Neural progenitor cell (in vitro differentiated cells): ENCODE measurements around the gene GREM2. TPM values are rescaled to one million over a fixed set of nuclear protein-coding genes. Genes with fewer than 3 reads are reported as not detected.

Experiments used
- DNase-seq: peaks from one replicate; pipeline ENCODE4 v3.0.0-alpha.2; 2016; ENCODE audit warnings: low spot score
- H2AFZ ChIP-seq: fragments of 200-600 bp; sonication (generic); replicated peaks from 2 replicates; pipeline ENCODE4 v1.6.1; 2016; ENCODE audit warnings: antibody characterized with exemption
- H3F3A ChIP-seq: fragments of 200-600 bp; sonication (generic); 2 replicates; pipeline ENCODE4 v1.6.1; 2016; ENCODE audit warnings: antibody characterized with exemption, low read depth
- H3K27ac ChIP-seq: fragments of 200-600 bp; sonication (generic); 2 replicates; pipeline ENCODE4 v1.5.1; 2016; ENCODE audit warnings: mild to moderate bottlenecking
- H3K27me3 ChIP-seq: fragments of 200-600 bp; sonication (generic); 2 replicates; pipeline ENCODE4 v1.6.1; 2016; ENCODE audit warnings: mild to moderate bottlenecking, moderate library complexity
- H3K36me3 ChIP-seq: fragments of 200-600 bp; sonication (generic); 2 replicates; pipeline ENCODE4 v1.5.1; 2016
- H3K4me1 ChIP-seq: fragments of 200-600 bp; sonication (generic); 2 replicates; pipeline ENCODE4 v1.6.1; 2016; ENCODE audit warnings: mixed run types
- H3K4me2 ChIP-seq: fragments of 200-600 bp; sonication (generic); 2 replicates; pipeline ENCODE4 v1.6.1; 2016
- H3K4me3 ChIP-seq: fragments of 200-600 bp; sonication (generic); 2 replicates; pipeline ENCODE4 v1.5.1; 2016
- H3K79me2 ChIP-seq: fragments of 200-600 bp; sonication (generic); 2 replicates; pipeline ENCODE4 v1.6.1; 2016; ENCODE audit warnings: low read depth
- H3K9ac ChIP-seq: fragments of 200-600 bp; sonication (generic); 2 replicates; pipeline ENCODE4 v1.6.1; 2016
- H3K9me3 ChIP-seq: fragments of 200-600 bp; sonication (generic); 2 replicates; pipeline ENCODE4 v1.5.1; 2016; ENCODE audit warnings: low read depth
- H4K20me1 ChIP-seq: fragments of 200-600 bp; sonication (generic); 2 replicates; pipeline ENCODE4 v1.6.1; 2016; ENCODE audit warnings: low read depth
- H3K27ac Mint-ChIP-seq: 3 replicates; pipeline ENCODE4 v1.8.0; 2021; ENCODE audit warnings: mixed read lengths
- H3K27me3 Mint-ChIP-seq: 2 replicates; pipeline ENCODE4 v1.8.0; 2022; ENCODE audit warnings: low read depth, mild to moderate bottlenecking, inconsistent platforms, moderate library complexity, mixed read lengths; ENCODE audit not compliant: insufficient read depth
- H3K36me3 Mint-ChIP-seq: 3 replicates; pipeline ENCODE4 v1.8.0; 2021; ENCODE audit warnings: mixed read lengths
- H3K4me1 Mint-ChIP-seq: 3 replicates; pipeline ENCODE4 v1.8.0; 2021; ENCODE audit warnings: mixed read lengths
- H3K4me3 Mint-ChIP-seq: 3 replicates; pipeline ENCODE4 v1.8.0; 2021; ENCODE audit warnings: mild to moderate bottlenecking, moderate library complexity, mixed read lengths
- H3K9me3 Mint-ChIP-seq: 3 replicates; pipeline ENCODE4 v1.8.0; 2020; ENCODE audit warnings: mixed read lengths
- EZH2 ChIP-seq: fragments of 200-600 bp; sonication (generic); IDR thresholded peaks from 2 replicates; pipeline ENCODE4 v1.6.1; 2017; ENCODE audit warnings: antibody characterized with exemption, mild to moderate bottlenecking, moderate library complexity
- EZH2phosphoT487 ChIP-seq: fragments of 200-600 bp; sonication (generic); IDR thresholded peaks from 2 replicates; pipeline ENCODE4 v1.6.1; 2017; ENCODE audit warnings: antibody characterized with exemption
- total RNA-seq: library from RNA; depleted of rRNA; stranded (reverse); fragments of >200 nt; gene quantifications from 2 replicates; pipeline ENCODE4 v1.2.3, GENCODE V29; 2015; ENCODE audit warnings: low replicate concordance
- TF ChIP-seq, protein P1 (sequence below): fragments of 200-600 bp; sonication (generic); IDR thresholded peaks from 2 replicates; pipeline ENCODE4 v1.5.1; 2017; ENCODE audit warnings: antibody characterized with exemption, mild to moderate bottlenecking

Gene GREM2
- total RNA-seq, 1 donor from 2014 or later, result not detected

DNA sequence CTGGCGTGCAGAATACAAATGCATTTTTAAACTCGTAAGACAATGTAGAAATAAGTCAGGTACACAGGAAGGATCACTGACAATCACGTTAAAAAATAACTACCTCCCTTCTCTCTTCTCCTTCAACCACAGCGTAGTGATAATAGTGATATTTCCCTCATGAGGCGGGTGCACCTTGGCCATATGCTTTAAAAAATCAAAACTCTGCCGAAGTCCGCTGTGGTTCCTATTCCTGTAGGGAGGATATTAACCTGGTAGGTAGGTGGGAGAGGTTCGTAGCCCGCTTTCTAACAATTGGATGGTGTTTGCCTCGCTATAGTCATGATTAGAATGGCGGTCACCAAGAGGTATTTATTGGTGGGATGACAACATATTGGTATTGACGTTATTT, 732 bp downstream of the GREM2 start:
- Histone ChIP-seq H2AFZ (no peak overlapping the region), H3K4me3 (peak overlapping the region; percentile 61), H3F3A (peaks cover 3% of the 10 kb centered on the region), H3K4me1 (peaks cover 3% of the 10 kb centered on the region), H4K20me1 (no peaks in the 10 kb centered on the region), H3K36me3 (no peaks in the 10 kb centered on the region), H3K4me2 (peak overlapping the region; percentile 95), H3K27ac (no peak overlapping the region), H3K9me3 (no peaks in the 10 kb centered on the region), H3K79me2 (no peaks in the 10 kb centered on the region), H3K27me3 (peaks cover 42% of the 10 kb centered on the region), H3K9ac (no peak overlapping the region)
- Mint-ChIP-seq H3K4me3 (peak overlapping the region; percentile 94), H3K36me3 (no peaks in the 10 kb centered on the region), H3K27ac (no peak overlapping the region), H3K4me1 (peaks cover 43% of the 10 kb centered on the region), H3K27me3 (peaks cover 7% of the 10 kb centered on the region), H3K9me3 (no peaks in the 10 kb centered on the region)
- no peak for DNase-seq
- peak; percentile 18 for TF ChIP-seq EZH2
- no peak for TF ChIP-seq EZH2phosphoT487

DNA sequence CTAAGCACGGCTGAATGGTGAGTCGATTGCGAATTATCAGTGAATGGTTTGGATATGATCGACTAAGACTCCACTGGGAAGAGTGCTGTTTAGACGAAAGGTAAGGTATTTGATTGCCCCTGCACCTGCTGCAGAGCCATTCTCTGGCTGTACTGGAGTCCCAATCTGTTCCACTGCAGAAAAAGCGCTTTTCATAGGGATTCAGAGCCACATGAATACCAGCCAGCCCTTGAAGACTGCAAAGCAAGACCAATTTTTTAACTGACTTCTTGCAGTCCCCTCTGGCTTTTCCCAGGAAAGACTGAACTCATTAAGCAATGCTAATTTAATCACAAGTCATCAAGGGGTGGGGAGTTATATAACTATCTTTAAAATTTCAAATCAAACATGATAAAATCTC, 1.3 kb downstream of the GREM2 start:
- DNase-seq, result no peak
- H3K27ac ChIP-seq, result no peak overlapping the region
- Mint-ChIP-seq H3K9me3 (no peaks in the 10 kb centered on the region), H3K4me3 (peak overlapping the region; percentile 61), H3K27me3 (peaks cover 7% of the 10 kb centered on the region), H3K4me1 (peaks cover 37% of the 10 kb centered on the region), H3K27ac (no peak overlapping the region), H3K36me3 (no peaks in the 10 kb centered on the region)
- H3K36me3 ChIP-seq, result no peaks in the 10 kb centered on the region
- no peaks in the 10 kb centered on the region for H3K9me3 ChIP-seq
- H3K4me3 ChIP-seq, result no peak overlapping the region
- H2AFZ ChIP-seq, result no peak overlapping the region
- TF ChIP-seq EZH2, result no peak
- TF ChIP-seq EZH2phosphoT487, result no peak
- TF ChIP-seq, protein P1, sequence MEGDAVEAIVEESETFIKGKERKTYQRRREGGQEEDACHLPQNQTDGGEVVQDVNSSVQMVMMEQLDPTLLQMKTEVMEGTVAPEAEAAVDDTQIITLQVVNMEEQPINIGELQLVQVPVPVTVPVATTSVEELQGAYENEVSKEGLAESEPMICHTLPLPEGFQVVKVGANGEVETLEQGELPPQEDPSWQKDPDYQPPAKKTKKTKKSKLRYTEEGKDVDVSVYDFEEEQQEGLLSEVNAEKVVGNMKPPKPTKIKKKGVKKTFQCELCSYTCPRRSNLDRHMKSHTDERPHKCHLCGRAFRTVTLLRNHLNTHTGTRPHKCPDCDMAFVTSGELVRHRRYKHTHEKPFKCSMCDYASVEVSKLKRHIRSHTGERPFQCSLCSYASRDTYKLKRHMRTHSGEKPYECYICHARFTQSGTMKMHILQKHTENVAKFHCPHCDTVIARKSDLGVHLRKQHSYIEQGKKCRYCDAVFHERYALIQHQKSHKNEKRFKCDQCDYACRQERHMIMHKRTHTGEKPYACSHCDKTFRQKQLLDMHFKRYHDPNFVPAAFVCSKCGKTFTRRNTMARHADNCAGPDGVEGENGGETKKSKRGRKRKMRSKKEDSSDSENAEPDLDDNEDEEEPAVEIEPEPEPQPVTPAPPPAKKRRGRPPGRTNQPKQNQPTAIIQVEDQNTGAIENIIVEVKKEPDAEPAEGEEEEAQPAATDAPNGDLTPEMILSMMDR, result no peak
- peaks cover 42% of the 10 kb centered on the region for H3K27me3 ChIP-seq
- H3K9ac ChIP-seq, result no peak overlapping the region
- H3K4me2 ChIP-seq, result no peak overlapping the region
- peaks cover 3% of the 10 kb centered on the region for H3F3A ChIP-seq
- H4K20me1 ChIP-seq, result no peaks in the 10 kb centered on the region
- H3K4me1 ChIP-seq, result peaks cover 3% of the 10 kb centered on the region
- H3K79me2 ChIP-seq, result no peaks in the 10 kb centered on the region

DNA sequence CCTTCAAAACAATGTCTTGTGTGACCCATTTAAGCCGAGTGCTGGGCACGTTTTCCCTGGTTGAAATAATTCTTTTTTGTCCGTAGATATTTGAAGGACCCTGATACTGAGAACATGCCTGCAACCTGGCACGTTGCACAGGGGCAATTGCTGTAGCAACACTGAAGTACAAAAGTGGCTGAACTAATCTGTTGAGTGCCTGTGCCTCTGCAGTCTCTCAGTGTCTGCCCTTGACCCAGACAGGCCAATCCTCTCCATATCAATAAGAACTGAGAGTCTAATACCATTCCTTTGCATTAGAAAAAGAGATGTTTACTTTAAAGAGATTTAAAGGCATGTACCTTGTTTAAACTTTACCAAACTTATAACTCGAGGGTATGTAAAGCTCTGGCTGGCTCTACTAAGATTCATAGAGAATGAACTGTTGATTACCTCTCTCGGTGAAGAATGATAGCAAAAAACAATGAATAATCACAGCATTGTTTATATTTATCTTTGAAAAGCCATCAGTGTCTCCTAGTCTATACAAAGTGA, 2.4 kb downstream of the GREM2 start:
- H3K4me1 ChIP-seq, result peaks cover 3% of the 10 kb centered on the region
- no peak overlapping the region for H3K4me2 ChIP-seq
- Mint-ChIP-seq H3K4me3 (no peak overlapping the region), H3K9me3 (no peaks in the 10 kb centered on the region), H3K27me3 (peaks cover 7% of the 10 kb centered on the region), H3K4me1 (peaks cover 30% of the 10 kb centered on the region), H3K36me3 (no peaks in the 10 kb centered on the region), H3K27ac (no peak overlapping the region)
- H3K27ac ChIP-seq, result no peak overlapping the region
- H3K9ac ChIP-seq, result no peak overlapping the region
- no peaks in the 10 kb centered on the region for H3K36me3 ChIP-seq
- no peak overlapping the region for H2AFZ ChIP-seq
- no peak for TF ChIP-seq EZH2
- TF ChIP-seq, protein P1, result no peak
- no peak for TF ChIP-seq EZH2phosphoT487
- H3K27me3 ChIP-seq, result peaks cover 42% of the 10 kb centered on the region
- DNase-seq, result no peak
- peaks cover 3% of the 10 kb centered on the region for H3F3A ChIP-seq
- no peaks in the 10 kb centered on the region for H4K20me1 ChIP-seq
- no peaks in the 10 kb centered on the region for H3K79me2 ChIP-seq
- H3K9me3 ChIP-seq, result no peaks in the 10 kb centered on the region
- no peak overlapping the region for H3K4me3 ChIP-seq

DNA sequence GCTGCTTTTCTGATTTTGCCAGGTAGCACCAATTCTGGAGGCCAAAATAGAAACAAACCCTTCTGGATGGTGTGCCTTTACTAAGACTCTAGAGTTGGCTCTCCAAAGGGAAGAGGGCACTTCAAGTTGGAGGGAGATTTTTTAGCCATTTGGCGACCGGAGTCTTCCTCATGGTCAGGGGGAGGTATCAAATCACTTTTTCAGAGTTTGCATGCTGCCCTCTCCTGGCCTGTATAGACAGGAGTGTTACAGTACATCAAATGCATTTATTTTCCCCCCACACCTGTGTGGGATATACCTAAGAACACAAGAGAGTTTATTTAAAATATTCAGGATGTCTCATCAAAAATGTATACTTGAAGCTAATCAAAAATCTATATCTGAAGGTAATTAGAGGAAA, 3.2 kb downstream of the GREM2 start:
- no peaks in the 10 kb centered on the region for H3K79me2 ChIP-seq
- H3K4me3 ChIP-seq, result no peak overlapping the region
- no peaks in the 10 kb centered on the region for H3K36me3 ChIP-seq
- H3K9me3 ChIP-seq, result no peaks in the 10 kb centered on the region
- H2AFZ ChIP-seq, result no peak overlapping the region
- peaks cover 3% of the 10 kb centered on the region for H3K4me1 ChIP-seq
- Mint-ChIP-seq H3K4me3 (no peak overlapping the region), H3K36me3 (no peaks in the 10 kb centered on the region), H3K27ac (no peak overlapping the region), H3K4me1 (peaks cover 23% of the 10 kb centered on the region), H3K9me3 (no peaks in the 10 kb centered on the region), H3K27me3 (peaks cover 7% of the 10 kb centered on the region)
- peaks cover 42% of the 10 kb centered on the region for H3K27me3 ChIP-seq
- no peaks in the 10 kb centered on the region for H4K20me1 ChIP-seq
- H3K4me2 ChIP-seq, result no peak overlapping the region
- no peak overlapping the region for H3K9ac ChIP-seq
- no peak for TF ChIP-seq EZH2phosphoT487
- TF ChIP-seq, protein P1, result peak; percentile 61
- TF ChIP-seq EZH2, result no peak
- H3K27ac ChIP-seq, result no peak overlapping the region
- H3F3A ChIP-seq, result peaks cover 3% of the 10 kb centered on the region
- peak; percentile 42 for DNase-seq
